HCT116 (cell line): ENCODE results near the gene CTSE. TPM values are rescaled to one million over a fixed set of nuclear protein-coding genes. Genes with fewer than 3 reads are reported as not detected.

ENCODE experiments used
- ATAC-seq: fragments of 200-7000 bp; cut with Tn5 transposase; 2 replicates; pipeline ENCODE4 v1.9.1; 2020; ENCODE audit warnings: mild to moderate bottlenecking, moderate library complexity
- BruUV-seq: library from RNA; stranded (reverse); fragments of 400-500 nt; replicated peaks from 2 replicates; lab custom pipeline; 2021; lab: Mats Ljungman, UMichigan
- CTCF ChIA-PET: fragments of 300-600 bp; sonication (Branson Sonifier 250); formaldehyde crosslinking; loops from one replicate; lab custom pipeline; 2021; ENCODE audit warnings: antibody characterized with exemption; lab: Charles Lee
- POLR2A ChIA-PET: fragments of 300-600, 350-600 bp; sonication (Branson Sonifier 250); formaldehyde crosslinking; loops from one replicate; lab custom pipeline; 2021; ENCODE audit warnings: antibody characterized with exemption; lab: Charles Lee
- RAD21 ChIA-PET, 2 experiments: fragments of 300-600 bp; sonication (Branson Sonifier 250); formaldehyde crosslinking; loops; one replicate each; lab custom pipeline; 2023; ENCODE audit warnings: low total read pairs in 2 of 2; ENCODE audit not compliant: uncharacterized antibody in 2 of 2, unreplicated experiment in 2 of 2, low non-redundant PET in 1 of 2; lab: Charles Lee
- DNase-seq: peaks from one replicate; pipeline ENCODE4 v3.0.0-alpha.2; 2010; ENCODE audit warnings: low read depth, low spot score
- H2AFZ ChIP-seq: fragments of 200-600 bp; shearing (Covaris generic), sonication (generic); 2 replicates; pipeline ENCODE4 v1.6.1; 2017; ENCODE audit warnings: low read depth, mixed run types, mixed read lengths, antibody characterized with exemption, low read length; ENCODE audit not compliant: poor library complexity, severe bottlenecking
- H3K27ac ChIP-seq: 2 replicates; pipeline ENCODE4 v1.5.1; 2012; ENCODE audit warnings: low read depth, low read length
- H3K27me3 ChIP-seq: fragments of 200-600 bp; sonication (generic); 2 replicates; pipeline ENCODE4 v1.6.1; 2016; ENCODE audit warnings: mixed run types, low read length, mixed read lengths; ENCODE audit not compliant: insufficient read depth
- H3K36me3 ChIP-seq, 2 experiments: fragments of 200-500 bp in 1 of 2; fragments of 200-600 bp in 1 of 2; sonication (Bioruptor generic) in 1 of 2; sonication (generic) in 1 of 2; 2 replicates each; pipeline versions ENCODE4 v1.5.1 to v1.6.1; 2014 to 2016; ENCODE audit warnings: low read length in 2 of 2, inconsistent platforms in 1 of 2, mixed read lengths in 1 of 2, mixed run types in 1 of 2; ENCODE audit not compliant: insufficient read depth in 2 of 2, control insufficient read depth in 1 of 2
- H3K4me1 ChIP-seq, 2 experiments: fragments of 200-600 bp in 1 of 2; sonication (generic) in 1 of 2; 2 replicates each; pipeline versions ENCODE4 v1.5.1 to v1.6.1; 2012 to 2017; ENCODE audit warnings: low read length in 2 of 2, inconsistent platforms in 1 of 2, mild to moderate bottlenecking in 1 of 2, mixed read lengths in 1 of 2, mixed run types in 1 of 2, moderate library complexity in 1 of 2; ENCODE audit not compliant: insufficient read depth in 2 of 2, control insufficient read depth in 1 of 2
- H3K4me2 ChIP-seq: fragments of 200-600 bp; sonication (generic); 2 replicates; pipeline ENCODE4 v1.6.1; 2017; ENCODE audit warnings: mixed run types, low read length, mixed read lengths
- H3K4me3 ChIP-seq, 2 experiments: fragments of 200-600 bp in 1 of 2; sonication (generic) in 1 of 2; replicated peaks in 1 of 2; 2 replicates each; pipeline ENCODE4 v1.5.1; 2011 to 2016; ENCODE audit warnings: low read length in 2 of 2, control low read depth in 1 of 2, low read depth in 1 of 2, mild to moderate bottlenecking in 1 of 2, mixed read lengths in 1 of 2, mixed run types in 1 of 2
- H3K79me2 ChIP-seq: fragments of 200-600 bp; sonication (generic); 2 replicates; pipeline ENCODE4 v1.6.1; 2017; ENCODE audit warnings: mild to moderate bottlenecking, mixed run types, low read length, moderate library complexity, mixed read lengths; ENCODE audit not compliant: insufficient read depth
- H3K9ac ChIP-seq: fragments of 200-600 bp; sonication (generic); 2 replicates; pipeline ENCODE4 v1.6.1; 2016; ENCODE audit warnings: low read length, mixed read lengths
- H3K9me2 ChIP-seq: fragments of 200-600 bp; sonication (generic), shearing (Covaris generic); 2 replicates; pipeline ENCODE4 v1.6.1; 2017; ENCODE audit warnings: mixed run types, mild to moderate bottlenecking, moderate library complexity; ENCODE audit not compliant: insufficient read depth
- H3K9me3 ChIP-seq, 2 experiments: fragments of 200-500 bp in 1 of 2; fragments of 200-600 bp in 1 of 2; sonication (Bioruptor generic) in 1 of 2; sonication (generic) in 1 of 2; 2 replicates each; pipeline ENCODE4 v1.6.1; 2014 to 2017; ENCODE audit warnings: low read length in 2 of 2, mixed read lengths in 2 of 2, inconsistent platforms in 1 of 2, low read depth in 1 of 2, mild to moderate bottlenecking in 1 of 2, mixed run types in 1 of 2, moderate library complexity in 1 of 2; ENCODE audit not compliant: control insufficient read depth in 1 of 2, insufficient read depth in 1 of 2
- H4K20me1 ChIP-seq: fragments of 200-600 bp; sonication (generic), shearing (Covaris generic); 2 replicates; pipeline ENCODE4 v1.6.1; 2017; ENCODE audit warnings: mixed run types, mild to moderate bottlenecking, moderate library complexity; ENCODE audit not compliant: insufficient read depth
- CBX3 ChIP-seq: IDR thresholded peaks from 2 replicates; pipeline ENCODE4 v1.6.1; 2012; ENCODE audit warnings: low read depth
- CEBPB ChIP-seq: IDR thresholded peaks from 2 replicates; pipeline ENCODE4 v1.6.1; 2012; ENCODE audit warnings: low read depth
- EGR1 ChIP-seq: IDR thresholded peaks from 2 replicates; pipeline ENCODE4 v1.6.1; 2012; ENCODE audit warnings: low read depth
- ELF1 ChIP-seq: IDR thresholded peaks from 2 replicates; pipeline ENCODE4 v1.6.1; 2012; ENCODE audit warnings: low read depth, borderline replicate concordance
- EZH2phosphoT487 ChIP-seq: fragments of 200-600 bp; IDR thresholded peaks from 2 replicates; pipeline ENCODE4 v1.6.1; 2018; ENCODE audit warnings: antibody characterized with exemption, borderline replicate concordance
- FOSL1 ChIP-seq: IDR thresholded peaks from 2 replicates; pipeline ENCODE4 v1.6.1; 2012; ENCODE audit warnings: low read depth
- MAX ChIP-seq: IDR thresholded peaks from 2 replicates; pipeline ENCODE4 v1.6.1; 2012
- POLR2A ChIP-seq: IDR thresholded peaks from 2 replicates; pipeline ENCODE4 v1.7.0; 2011; ENCODE audit warnings: borderline replicate concordance; ENCODE audit not compliant: insufficient read depth, insufficient read length; ENCODE audit errors: extremely low read depth
- POLR2AphosphoS5 ChIP-seq: IDR thresholded peaks from 2 replicates; pipeline ENCODE4 v1.6.1; 2011; ENCODE audit warnings: mild to moderate bottlenecking, low read depth, low read length, moderate library complexity
- RAD21 ChIP-seq: IDR thresholded peaks from 2 replicates; pipeline ENCODE4 v1.6.1; 2012; ENCODE audit warnings: low read depth, mild to moderate bottlenecking
- REST ChIP-seq: IDR thresholded peaks from 2 replicates; pipeline ENCODE4 v1.6.1; 2012; ENCODE audit warnings: low read depth
- SIN3A ChIP-seq: IDR thresholded peaks from 2 replicates; pipeline ENCODE4 v1.6.1; 2012; ENCODE audit warnings: low read depth
- SP1 ChIP-seq: IDR thresholded peaks from 2 replicates; pipeline ENCODE4 v1.6.1; 2012; ENCODE audit warnings: low read depth
- YY1 ChIP-seq: IDR thresholded peaks from 2 replicates; pipeline ENCODE4 v1.6.1; 2011; ENCODE audit warnings: low read length, low read depth, moderate library complexity, mild to moderate bottlenecking; ENCODE audit not compliant: insufficient replicate concordance; ENCODE audit errors: extremely low read depth
- ZBTB33 ChIP-seq: IDR thresholded peaks from 2 replicates; pipeline ENCODE4 v1.6.1; 2011; ENCODE audit warnings: mild to moderate bottlenecking, low read length, moderate library complexity; ENCODE audit not compliant: insufficient replicate concordance; ENCODE audit errors: extremely low read depth
- ZFX ChIP-seq: fragments of 450-650 bp; IDR thresholded peaks from 2 replicates; pipeline ENCODE4 v1.6.1; 2017
- intact Hi-C: fragments of 100-400 bp; cut with micrococcal nuclease; formaldehyde crosslinking; loops from 2 replicates; pipeline ENCODE4 v1.10.0; 2022
- total RNA-seq: library from RNA; stranded (reverse); gene quantifications from one replicate; pipeline ENCODE4 v1.2.1, GENCODE V29; 2021; ENCODE audit not compliant: unreplicated experiment

CTSE gene
- total RNA-seq, 1 experiment from 2014 or later: 0.12 TPM

GRCh38 chr1:206021008-206021625 is 2.6 kb downstream of the CTSE start (continued):
- TF ChIP-seq EGR1: no peak
- TF ChIP-seq FOSL1: no peak
- TF ChIP-seq MAX: no peak
- TF ChIP-seq SP1: no peak
- no peak for TF ChIP-seq ZBTB33
- TF ChIP-seq ZFX: no peak
- no peak for TF ChIP-seq RAD21

GRCh38 chr1:206020393-206021007 is 3.2 kb downstream of the CTSE start:
- H2AFZ ChIP-seq: no peak overlapping the region
- H3K9ac ChIP-seq: no peak overlapping the region
- DNase-seq (no peak), ATAC-seq (no peak)
- no peak overlapping the region for H3K4me3 ChIP-seq
- H3K9me3 ChIP-seq: no peaks in the 10 kb centered on the region
- H3K9me2 ChIP-seq: no peaks in the 10 kb centered on the region
- BruUV-seq: no TSS peak
- intact Hi-C loops: no loop called here
- ChIA-PET RAD21 (no interaction called here), CTCF (interaction anchor here (1.8 kb wide), 1 partner anchor 10 kb away, joined by 6 read pairs; no protein-coding TSS in a partner anchor), POLR2A (no interaction called here)
- H3K4me2 ChIP-seq: no peak overlapping the region
- no peaks in the 10 kb centered on the region for H3K27me3 ChIP-seq
- TF ChIP-seq MAX: no peak
- no peak for TF ChIP-seq ELF1
- TF ChIP-seq SP1: no peak
- TF ChIP-seq EGR1: no peak
- no peak for TF ChIP-seq SIN3A
- no peak for TF ChIP-seq ZBTB33
- TF ChIP-seq CEBPB: no peak
- no peak for TF ChIP-seq EZH2phosphoT487
- no peak for TF ChIP-seq YY1
- TF ChIP-seq REST: no peak
- no peak for TF ChIP-seq CBX3
- no peak for TF ChIP-seq POLR2AphosphoS5
- no peak for TF ChIP-seq POLR2A
- H3K27ac ChIP-seq: no peak overlapping the region
- H3K36me3 ChIP-seq: no peaks in the 10 kb centered on the region
- H3K4me1 ChIP-seq: peaks cover 5 to 18% of the 10 kb centered on the region in 2 experiments; a peak in 2 of 4 replicates
- no peaks in the 10 kb centered on the region for H4K20me1 ChIP-seq
- no peaks in the 10 kb centered on the region for H3K79me2 ChIP-seq
